Lung (tissue), 12 donors: ENCODE results near the gene NME3. TPM values are rescaled to one million over a fixed set of nuclear protein-coding genes. Genes with fewer than 3 reads are reported as not detected.

Source experiments
- ATAC-seq: fragments of 200-7000 bp; cut with Tn5 transposase; one replicate; pipeline ENCODE4 v1.9.1; 2020; ENCODE audit warnings: moderate number of reproducible peaks; ENCODE audit not compliant: insufficient read depth, low FRiP score
- DNase-seq, 3 donors: peaks; one replicate each; pipeline ENCODE4 v3.0.0-alpha.2; 2013 to 2017
- H3K27ac ChIP-seq, 2 donors: one replicate each; pipeline ENCODE4 v1.5.1; 2013; ENCODE audit warnings: mild to moderate bottlenecking in 2 of 2, moderate library complexity in 2 of 2, control low read depth in 1 of 2, inconsistent platforms in 1 of 2, low read depth in 1 of 2, low read length in 1 of 2
- H3K27me3 ChIP-seq, 3 donors: one replicate each; pipeline ENCODE4 v1.5.1; 2013; ENCODE audit warnings: low read length in 2 of 3; ENCODE audit not compliant: control insufficient read depth in 3 of 3, insufficient read depth in 3 of 3
- H3K36me3 ChIP-seq, 4 donors: one replicate each; pipeline ENCODE4 v1.5.1; 2013; ENCODE audit warnings: low read length in 4 of 4, mild to moderate bottlenecking in 1 of 4, moderate library complexity in 1 of 4; ENCODE audit not compliant: control insufficient read depth in 4 of 4, insufficient read depth in 4 of 4
- H3K4me1 ChIP-seq, 5 donors: one replicate each; pipeline ENCODE4 v1.5.1; 2013; ENCODE audit warnings: low read length in 5 of 5, mild to moderate bottlenecking in 2 of 5, moderate library complexity in 1 of 5; ENCODE audit not compliant: control insufficient read depth in 5 of 5, insufficient read depth in 5 of 5
- H3K4me3 ChIP-seq: one replicate; pipeline ENCODE4 v1.5.1; 2013; ENCODE audit warnings: mild to moderate bottlenecking, control low read depth, moderate library complexity
- H3K9ac ChIP-seq, 2 donors: one replicate each; pipeline ENCODE4 v1.5.1; 2013; ENCODE audit warnings: low read length in 2 of 2, control low read depth in 1 of 2; ENCODE audit not compliant: insufficient read depth in 1 of 2
- H3K9me3 ChIP-seq, 4 donors: one replicate each; pipeline ENCODE4 v1.5.1; 2013; ENCODE audit warnings: low read length in 3 of 4, mild to moderate bottlenecking in 1 of 4, moderate library complexity in 1 of 4; ENCODE audit not compliant: control insufficient read depth in 4 of 4, insufficient read depth in 3 of 4
- WGBS, 2 donors: extraction: QIAGEN DNeasy Blood & Tissue Kit; methylation state at CpG; one replicate each; pipeline ENCODE4 v1.1.7; 2013; 5-methylcytosine and 5-hydroxymethylcytosine counted together
- polyA plus RNA-seq, 2 donors: library from polyadenylated mRNA; stranded (reverse); fragments of 200-250 nt; gene quantifications; one replicate each; pipeline ENCODE4 v1.2.1, GENCODE V29; 2013
- total RNA-seq, 2 donors: library from RNA; depleted of rRNA in 1 of 2; stranded (reverse); fragments of >200 nt in 1 of 2; gene quantifications; one replicate each; pipeline ENCODE4 v1.2.1, GENCODE V29; 2014 to 2021
- TF ChIP-seq, protein P1 (sequence below): IDR thresholded peaks from 2 replicates; pipeline ENCODE4 v1.5.1; 2012; ENCODE audit warnings: mild to moderate bottlenecking; ENCODE audit errors: control extremely low read depth, extremely low read depth
- donor health status: control.
- donor health status: control.
- donor health status: Bipolar disorder and iron deficiency.
- donor health status: healthy.
- donor health status: DM: yes; HTN: yes; CAD: no.

The NME3 gene
- total and polyA plus RNA-seq, 4 donors: 25.1 to 197 (median 66.9) TPM

DNA sequence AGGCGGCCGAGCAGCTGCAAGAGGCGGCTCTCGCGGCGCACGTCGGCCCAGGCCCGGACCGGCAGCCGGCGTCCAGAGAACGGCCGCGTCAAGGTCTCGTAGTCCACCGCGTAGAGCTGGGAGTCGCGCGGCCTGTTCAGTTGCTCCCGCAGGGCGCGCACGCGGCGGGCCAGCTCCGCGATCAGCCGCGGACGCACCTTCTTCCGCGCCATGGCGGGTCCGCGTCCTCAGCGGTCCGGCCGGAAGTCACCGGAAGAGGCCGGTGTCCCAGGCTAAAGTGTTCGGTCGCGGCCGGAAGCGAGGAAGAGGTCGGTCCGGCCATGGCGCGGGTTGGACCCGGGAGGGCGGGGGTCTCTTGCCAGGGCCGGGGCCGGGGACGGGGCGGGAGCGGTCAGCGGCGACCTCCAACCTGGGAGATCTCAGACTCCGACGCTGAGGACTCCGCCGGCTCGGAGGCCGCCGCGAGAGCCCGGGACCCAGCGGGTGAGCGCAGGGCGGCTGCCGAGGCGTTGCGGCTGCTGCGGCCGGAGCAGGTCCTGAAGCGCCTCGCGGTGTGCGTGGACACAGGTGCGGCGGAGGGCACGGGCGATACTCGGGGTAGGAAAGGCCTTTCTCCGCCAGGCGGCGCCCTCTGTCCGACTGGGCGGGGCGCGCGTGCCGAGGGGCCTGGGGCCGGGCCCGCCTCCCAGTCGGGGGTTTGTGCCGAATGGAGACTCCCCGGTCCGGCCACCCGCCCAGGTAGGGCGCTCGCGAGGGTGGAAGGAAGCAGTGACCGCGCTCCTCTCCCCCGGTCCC lies 1.8 kb upstream of the NME3 start, which contains the start of gene MRPS34:
Gene MRPS34, minus strand, starts transcription at position 227 of the 795 bp plus-strand sequence. Its CDS starts 15 bp downstream, at position 212.
- Histone ChIP-seq H3K27me3 (no peaks in the 10 kb centered on the region), H3K36me3 (peaks cover 4 to 41% (median 6%) of the 10 kb centered on the region in 4 donors), H3K9ac (peak within 1 kb of the TSS; percentile 11 to 28), H3K4me1 (peaks cover 0 to 28% (median 0%) of the 10 kb centered on the region in 5 donors), H3K9me3 (no peaks in the 10 kb centered on the region), H3K4me3 (peak within 1 kb of the TSS; percentile 95), H3K27ac (peak within 1 kb of the TSS; percentile 90 to 94)
- 0 to 1% methylated on average over 62 to 108 of the region's 108 CpGs for WGBS, 2 donors
- TF ChIP-seq, protein P1, sequence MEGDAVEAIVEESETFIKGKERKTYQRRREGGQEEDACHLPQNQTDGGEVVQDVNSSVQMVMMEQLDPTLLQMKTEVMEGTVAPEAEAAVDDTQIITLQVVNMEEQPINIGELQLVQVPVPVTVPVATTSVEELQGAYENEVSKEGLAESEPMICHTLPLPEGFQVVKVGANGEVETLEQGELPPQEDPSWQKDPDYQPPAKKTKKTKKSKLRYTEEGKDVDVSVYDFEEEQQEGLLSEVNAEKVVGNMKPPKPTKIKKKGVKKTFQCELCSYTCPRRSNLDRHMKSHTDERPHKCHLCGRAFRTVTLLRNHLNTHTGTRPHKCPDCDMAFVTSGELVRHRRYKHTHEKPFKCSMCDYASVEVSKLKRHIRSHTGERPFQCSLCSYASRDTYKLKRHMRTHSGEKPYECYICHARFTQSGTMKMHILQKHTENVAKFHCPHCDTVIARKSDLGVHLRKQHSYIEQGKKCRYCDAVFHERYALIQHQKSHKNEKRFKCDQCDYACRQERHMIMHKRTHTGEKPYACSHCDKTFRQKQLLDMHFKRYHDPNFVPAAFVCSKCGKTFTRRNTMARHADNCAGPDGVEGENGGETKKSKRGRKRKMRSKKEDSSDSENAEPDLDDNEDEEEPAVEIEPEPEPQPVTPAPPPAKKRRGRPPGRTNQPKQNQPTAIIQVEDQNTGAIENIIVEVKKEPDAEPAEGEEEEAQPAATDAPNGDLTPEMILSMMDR: peak; percentile 47
- DNase-seq (peak; percentile 83 to 91 (median 87)), ATAC-seq (peak; percentile 85)

DNA sequence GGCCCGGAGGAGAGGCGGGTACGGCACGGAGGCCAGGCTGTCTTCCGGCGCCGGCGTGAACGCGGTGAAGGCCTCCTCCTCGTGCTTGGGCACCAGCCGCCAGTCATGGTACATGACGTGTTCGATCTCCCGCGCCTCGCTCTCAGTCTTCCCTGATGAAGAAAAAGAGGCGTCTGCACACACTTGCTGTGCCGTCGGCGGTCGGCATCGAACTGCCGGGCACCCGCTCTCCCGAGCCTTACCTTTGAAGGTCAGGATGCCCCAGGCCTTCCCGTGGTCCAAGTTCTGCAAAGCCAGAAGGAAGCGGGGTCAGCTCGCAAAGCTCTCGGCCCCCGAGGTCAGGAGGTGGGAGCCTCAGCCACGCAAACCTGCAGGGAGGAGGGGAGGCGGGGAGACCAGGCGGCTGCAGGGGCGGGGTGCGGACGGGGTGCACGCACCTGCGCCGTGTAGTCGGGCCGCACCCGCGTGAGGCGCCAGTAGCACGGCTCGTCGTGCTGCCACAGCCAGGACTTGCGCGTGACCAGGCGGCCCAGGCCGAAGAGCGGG lies 1.1 kb upstream of the NME3 start, which contains the start of gene EME2:
Gene EME2, plus strand, starts transcription at position 449 of the 546 bp plus-strand sequence. CDS start 418 bp downstream, outside the sequence.
- no peak for DNase-seq
- Histone ChIP-seq H3K9me3 (no peaks in the 10 kb centered on the region), H3K27ac (peak within 1 kb of the TSS; percentile 90 to 94), H3K27me3 (no peaks in the 10 kb centered on the region), H3K4me3 (peak within 1 kb of the TSS; percentile 95), H3K9ac (peak within 1 kb of the TSS in 1 of 2 donors; percentile 11), H3K4me1 (peaks cover 0 to 28% (median 0%) of the 10 kb centered on the region in 5 donors), H3K36me3 (peaks cover 4 to 41% (median 7%) of the 10 kb centered on the region in 4 donors)
- TF ChIP-seq, protein P1: no peak
- no peak for ATAC-seq
- WGBS, 2 donors: 1 to 2% methylated on average over 48 to 53 of the region's 53 CpGs

DNA sequence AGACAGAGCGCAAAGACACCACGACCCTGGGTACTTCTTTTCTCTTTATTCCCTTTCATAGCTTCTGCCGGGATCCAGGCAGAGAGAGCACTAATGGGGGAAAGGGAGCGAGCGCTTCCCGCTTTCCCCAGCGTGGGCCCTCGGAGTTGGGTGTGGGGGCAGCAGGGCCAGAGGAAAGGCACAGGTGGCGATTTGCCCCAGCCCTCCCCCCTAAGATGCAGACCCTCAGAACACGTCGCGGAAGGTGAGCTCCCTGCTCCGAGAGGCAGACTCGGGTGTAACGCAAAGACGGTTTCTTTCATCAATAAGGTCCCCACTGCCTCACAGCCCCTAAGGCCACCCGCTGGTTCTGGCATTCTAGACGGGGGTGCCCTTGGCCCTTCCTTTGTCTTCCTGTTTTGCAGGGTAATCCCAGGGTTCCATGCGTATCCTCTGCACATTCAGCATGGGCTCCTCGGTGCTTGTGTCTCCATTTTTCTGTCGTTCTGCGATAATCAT lies 570 bp upstream of the NME3 start:
- WGBS, 2 donors: 15 to 27% methylated on average over 22 of the region's 22 CpGs
- Histone ChIP-seq H3K27me3 (no peaks in the 10 kb centered on the region), H3K9me3 (no peaks in the 10 kb centered on the region), H3K27ac (peak overlapping the region; percentile 6 to 9), H3K4me3 (peak overlapping the region; percentile 95), H3K4me1 (peaks cover 0 to 28% (median 0%) of the 10 kb centered on the region in 5 donors), H3K36me3 (peaks cover 5 to 41% (median 7%) of the 10 kb centered on the region in 4 donors), H3K9ac (no peak overlapping the region)
- ATAC-seq: no peak
- DNase-seq: no peak
- TF ChIP-seq, protein P1: no peak
